Stimulated activated naive CD8-positive, alpha-beta T cell treated with anti-CD3 and anti-CD28 coated beads, Interleukin-15, amount 100 ng/mL, for 72 hours (primary cell): ENCODE results near the gene HECTD1.
"Not testable (repeated sequence)": the region's sequence is repeated elsewhere in the genome, so short reads cannot be mapped to it uniquely, and the experiment has no call there.

Source experiments
- ATAC-seq: fragments of 150-1000 bp; cut with Tn5 transposase; 2 replicates; pipeline ENCODE4 v1.10.0; 2021; ENCODE audit warnings: mild to moderate bottlenecking, moderate library complexity
- DNase-seq, 2 donors: peaks; one replicate each; pipeline ENCODE4 v3.0.0; 2021 to 2022
- H3K27ac Mint-ChIP-seq, 2 donors: one replicate each; pipeline ENCODE4 v1.8.0; 2022; ENCODE audit warnings: mild to moderate bottlenecking in 2 of 2, mixed read lengths in 2 of 2, moderate library complexity in 2 of 2
- H3K27me3 Mint-ChIP-seq: one replicate; pipeline ENCODE4 v1.8.0; 2022; ENCODE audit warnings: mixed read lengths
- H3K4me1 Mint-ChIP-seq: one replicate; pipeline ENCODE4 v1.8.0; 2022; ENCODE audit warnings: mild to moderate bottlenecking, mixed read lengths
- H3K4me3 Mint-ChIP-seq, 2 donors: one replicate each; pipeline ENCODE4 v1.8.0; 2022; ENCODE audit warnings: mild to moderate bottlenecking in 2 of 2, mixed read lengths in 2 of 2, moderate library complexity in 1 of 2
- H3K9me3 Mint-ChIP-seq, 2 donors: one replicate each; pipeline ENCODE4 v1.8.0; 2022; ENCODE audit warnings: mixed read lengths in 2 of 2

Gene HECTD1

DNA sequence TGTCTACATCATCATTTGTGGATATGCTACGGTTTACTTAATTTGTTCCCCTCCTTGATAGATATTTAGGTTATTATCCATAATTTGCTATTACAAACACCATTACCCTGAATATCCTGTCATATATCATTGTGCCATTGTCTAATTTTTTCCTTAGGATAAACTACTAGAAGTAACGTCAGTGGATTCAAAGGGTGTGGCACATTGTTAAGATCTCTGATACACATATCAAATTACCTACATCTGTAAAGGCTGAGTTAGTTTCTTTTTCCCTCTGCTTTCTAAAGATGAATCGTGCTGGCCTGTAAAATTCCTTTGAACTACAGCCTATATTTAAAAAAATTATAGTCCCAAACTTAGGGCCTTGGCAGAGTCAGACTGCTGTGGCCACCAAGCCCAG, 127.5 kb downstream of the HECTD1 start:
- no peak for DNase-seq
- no peak overlapping the region for H3K4me3 Mint-ChIP-seq
- ATAC-seq: no peak
- no peaks in the 10 kb centered on the region for H3K4me1 Mint-ChIP-seq
- peaks cover 0 to 3% of the 10 kb centered on the region in 2 donors for H3K9me3 Mint-ChIP-seq
- no peak overlapping the region for H3K27ac Mint-ChIP-seq
- H3K27me3 Mint-ChIP-seq: no peaks in the 10 kb centered on the region

DNA sequence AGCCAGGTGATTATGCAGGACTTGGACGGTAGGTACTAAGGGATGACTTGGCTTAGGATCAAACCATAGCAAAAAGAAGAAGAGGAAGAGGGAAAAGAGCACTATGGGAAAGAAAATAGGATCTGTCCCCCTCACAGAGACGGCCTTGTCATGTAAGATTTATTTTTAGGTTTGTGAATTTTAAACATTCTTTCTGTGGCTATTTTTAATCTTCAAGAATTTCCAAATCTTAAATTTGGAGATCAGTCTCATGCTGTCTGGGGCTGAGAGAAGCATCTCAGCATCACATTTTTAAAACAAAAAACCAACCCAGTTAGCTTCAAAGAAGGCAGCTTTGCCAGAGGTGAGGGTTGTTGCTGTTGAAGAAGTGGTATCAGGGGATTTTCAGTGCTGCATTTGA, 128.8 kb downstream of the HECTD1 start:
- no peaks in the 10 kb centered on the region for H3K4me1 Mint-ChIP-seq
- ATAC-seq (no peak), DNase-seq (no peak)
- H3K27me3 Mint-ChIP-seq: no peaks in the 10 kb centered on the region
- H3K9me3 Mint-ChIP-seq: peaks cover 0 to 5% of the 10 kb centered on the region in 2 donors
- H3K27ac Mint-ChIP-seq: no peak overlapping the region
- no peak overlapping the region for H3K4me3 Mint-ChIP-seq

DNA sequence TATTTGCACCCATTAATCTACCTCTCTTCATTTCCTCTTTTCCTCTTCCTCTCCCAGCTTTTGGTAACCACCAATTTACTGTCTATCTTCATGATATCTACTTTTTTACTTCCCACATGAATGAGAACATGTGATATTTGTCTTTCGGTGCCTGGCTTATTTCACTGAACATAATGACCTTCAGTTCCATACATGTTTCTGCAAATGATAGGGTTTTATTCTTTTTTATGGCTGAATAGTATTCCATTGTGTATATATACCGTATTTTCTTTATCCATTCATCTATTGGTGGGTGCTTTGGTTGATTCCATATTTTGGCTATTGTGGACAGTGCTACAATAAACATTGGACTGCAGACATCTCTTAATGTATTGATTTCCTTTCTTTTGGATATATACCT, 132.4 kb downstream of the HECTD1 start:
- DNase-seq: no peak
- ATAC-seq: no peak
- H3K4me1 Mint-ChIP-seq: no peaks in the 10 kb centered on the region
- no peak overlapping the region for H3K27ac Mint-ChIP-seq
- no peaks in the 10 kb centered on the region for H3K27me3 Mint-ChIP-seq
- no peak overlapping the region for H3K4me3 Mint-ChIP-seq
- peaks cover 0 to 5% of the 10 kb centered on the region in 2 donors for H3K9me3 Mint-ChIP-seq

DNA sequence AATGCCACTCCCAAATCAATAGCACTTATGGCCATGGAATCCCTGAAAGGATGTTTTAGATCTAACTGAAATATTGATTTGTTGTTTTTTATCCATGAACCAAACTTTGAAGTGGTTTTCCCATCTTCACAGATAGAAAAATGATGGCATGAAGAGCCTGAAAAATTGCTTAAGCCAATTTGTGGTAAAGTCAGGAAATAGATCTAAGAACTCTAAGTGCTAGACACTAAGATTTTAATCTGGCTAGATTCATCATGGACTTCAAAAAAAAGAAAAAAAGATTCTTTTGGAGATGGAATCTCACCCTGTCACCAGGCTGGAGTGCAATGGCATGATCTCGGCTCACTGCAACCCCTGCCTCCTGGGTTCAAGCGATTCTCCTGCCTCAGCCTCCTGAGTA, 136.4 kb downstream of the HECTD1 start:
- no peaks in the 10 kb centered on the region for H3K27me3 Mint-ChIP-seq
- H3K4me1 Mint-ChIP-seq: no peaks in the 10 kb centered on the region
- ATAC-seq: no peak
- DNase-seq: no peak
- H3K27ac Mint-ChIP-seq: no peak overlapping the region
- H3K9me3 Mint-ChIP-seq: peaks cover 0 to 5% of the 10 kb centered on the region in 2 donors
- H3K4me3 Mint-ChIP-seq: no peak overlapping the region

DNA sequence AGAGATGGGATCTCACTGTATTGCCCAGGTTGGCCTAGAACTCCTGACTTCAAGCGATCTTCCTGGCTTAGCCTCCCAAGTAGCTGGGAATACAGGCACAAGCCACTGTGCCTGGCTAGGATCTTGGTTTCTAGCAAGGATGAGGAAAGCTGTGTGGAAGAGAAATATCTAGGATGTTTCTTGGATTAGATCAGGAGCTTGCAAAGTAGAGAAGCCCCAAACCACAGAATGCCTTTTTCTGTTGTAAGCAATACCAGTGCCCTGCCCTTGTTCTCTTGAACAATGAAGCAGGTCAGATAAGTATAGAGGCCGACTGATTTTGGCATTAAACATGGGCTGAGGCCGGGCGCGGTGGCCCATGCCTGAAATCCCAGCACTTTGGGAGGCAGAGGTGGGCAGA, 137.2 kb downstream of the HECTD1 start:
- ATAC-seq: no peak
- H3K9me3 Mint-ChIP-seq: peaks cover 0 to 5% of the 10 kb centered on the region in 2 donors

DNA sequence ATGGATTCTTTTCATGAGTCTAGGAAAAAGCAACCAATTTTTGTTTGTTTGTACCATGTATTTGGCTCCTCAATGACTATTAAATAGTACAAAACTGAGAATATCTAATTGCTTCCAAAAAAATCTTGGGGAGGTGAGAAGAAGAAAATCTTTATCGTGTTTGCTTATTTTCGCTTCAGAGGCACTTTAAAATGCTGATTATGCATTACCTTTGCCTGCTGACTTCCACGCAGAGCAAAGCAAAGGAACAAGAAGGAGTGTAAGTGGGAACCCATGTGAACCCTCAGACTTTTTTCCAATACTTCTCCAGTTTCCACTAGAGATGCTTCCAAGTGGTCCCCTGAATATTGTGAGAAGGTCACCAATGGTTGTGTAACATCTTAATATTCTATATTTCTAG, 138.2 kb downstream of the HECTD1 start:
- DNase-seq (no peak), ATAC-seq (no peak)
- H3K9me3 Mint-ChIP-seq: no peaks in the 10 kb centered on the region
- H3K27ac Mint-ChIP-seq: no peak overlapping the region
- H3K27me3 Mint-ChIP-seq: no peaks in the 10 kb centered on the region
- no peaks in the 10 kb centered on the region for H3K4me1 Mint-ChIP-seq
- no peak overlapping the region for H3K4me3 Mint-ChIP-seq

More for the DNA sequence above, 137.2 kb downstream of the HECTD1 start:
- Mint-ChIP-seq H3K27me3 (no peaks in the 10 kb centered on the region), H3K27ac (no peak overlapping the region), H3K4me1 (no peaks in the 10 kb centered on the region), H3K4me3 (no peak overlapping the region)
- DNase-seq: no peak

DNA sequence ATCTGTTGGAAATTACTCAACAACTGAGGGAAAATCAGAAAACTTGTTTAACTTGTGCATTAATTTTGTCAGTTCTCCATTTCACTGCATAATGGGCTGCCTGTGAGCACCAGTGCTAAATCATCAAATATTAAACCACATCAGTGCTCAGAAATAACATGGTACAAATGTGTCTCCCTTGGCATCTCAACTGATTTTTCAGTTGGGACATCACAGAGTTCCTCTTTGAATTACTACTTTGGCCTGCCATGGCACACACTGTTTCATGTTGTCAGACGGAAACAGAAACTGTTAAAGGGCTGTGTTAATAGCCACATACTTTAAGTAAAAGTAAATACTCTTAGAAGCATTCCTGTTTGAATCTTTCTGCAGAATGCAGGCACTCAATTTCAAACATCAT, 139.4 kb downstream of the HECTD1 start:
- Mint-ChIP-seq H3K27me3 (no peaks in the 10 kb centered on the region), H3K9me3 (no peaks in the 10 kb centered on the region), H3K27ac (peak overlapping the region in 1 of 2 donors; percentile 34), H3K4me1 (no peaks in the 10 kb centered on the region), H3K4me3 (no peak overlapping the region)
- DNase-seq: no peak
- no peak for ATAC-seq

DNA sequence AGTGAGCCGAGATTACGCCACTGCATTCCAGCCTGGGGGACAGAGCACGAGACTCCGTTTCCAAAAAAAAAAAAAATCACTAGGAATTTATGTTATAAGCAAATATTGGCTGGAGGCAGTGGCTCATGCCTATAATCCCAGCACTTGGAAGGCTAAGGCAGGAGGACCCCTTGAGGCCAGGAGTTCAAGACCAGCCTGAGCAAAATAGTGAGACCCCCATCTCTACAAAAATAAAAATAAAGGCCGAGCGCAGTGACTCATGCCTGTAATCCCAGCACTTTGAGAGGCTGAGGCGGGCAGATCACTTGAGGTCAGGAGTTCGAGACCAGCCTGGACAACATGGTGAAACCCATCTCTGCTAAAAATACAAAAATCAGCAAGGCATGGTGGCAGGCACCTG, 144.7 kb downstream of the HECTD1 start:
- DNase-seq, H3K4me3 Mint-ChIP-seq, ATAC-seq, H3K9me3 Mint-ChIP-seq, H3K27ac Mint-ChIP-seq, H3K4me1 Mint-ChIP-seq, H3K27me3 Mint-ChIP-seq: not testable (repeated sequence)

DNA sequence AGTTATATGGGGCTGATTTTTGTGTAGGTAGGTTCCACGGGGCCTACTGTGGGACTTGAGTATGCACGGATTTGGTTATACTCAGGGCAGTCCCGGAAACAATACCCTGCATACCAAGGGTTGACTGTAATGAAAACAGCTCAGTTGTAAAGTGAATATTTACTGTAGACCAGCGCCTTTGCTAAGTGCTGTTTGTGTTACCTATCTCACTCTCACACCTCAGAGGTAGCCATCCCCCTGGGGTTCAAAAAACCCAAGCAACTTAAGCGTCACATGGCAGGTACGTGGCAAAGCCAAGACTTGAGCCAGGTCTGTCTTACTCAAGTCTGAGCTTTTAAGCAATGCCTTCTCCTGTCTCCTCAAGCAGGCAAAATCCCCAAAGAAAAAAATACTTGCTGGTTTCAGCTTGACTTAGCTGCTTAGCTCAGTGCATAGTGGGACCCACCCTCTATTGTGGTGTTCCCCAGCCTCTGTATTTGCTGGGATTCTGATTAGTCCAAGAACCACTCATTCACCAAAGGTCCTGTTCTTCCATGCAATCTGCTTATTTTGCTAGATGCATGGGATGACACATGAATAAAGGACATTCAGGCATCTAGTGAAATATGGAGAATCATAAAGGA, 147.2 kb downstream of the HECTD1 start:
- DNase-seq (no peak), ATAC-seq (no peak)
- Mint-ChIP-seq H3K4me1 (peaks cover 8% of the 10 kb centered on the region), H3K27ac (no peak overlapping the region), H3K9me3 (no peaks in the 10 kb centered on the region), H3K4me3 (no peak overlapping the region), H3K27me3 (no peaks in the 10 kb centered on the region)

DNA sequence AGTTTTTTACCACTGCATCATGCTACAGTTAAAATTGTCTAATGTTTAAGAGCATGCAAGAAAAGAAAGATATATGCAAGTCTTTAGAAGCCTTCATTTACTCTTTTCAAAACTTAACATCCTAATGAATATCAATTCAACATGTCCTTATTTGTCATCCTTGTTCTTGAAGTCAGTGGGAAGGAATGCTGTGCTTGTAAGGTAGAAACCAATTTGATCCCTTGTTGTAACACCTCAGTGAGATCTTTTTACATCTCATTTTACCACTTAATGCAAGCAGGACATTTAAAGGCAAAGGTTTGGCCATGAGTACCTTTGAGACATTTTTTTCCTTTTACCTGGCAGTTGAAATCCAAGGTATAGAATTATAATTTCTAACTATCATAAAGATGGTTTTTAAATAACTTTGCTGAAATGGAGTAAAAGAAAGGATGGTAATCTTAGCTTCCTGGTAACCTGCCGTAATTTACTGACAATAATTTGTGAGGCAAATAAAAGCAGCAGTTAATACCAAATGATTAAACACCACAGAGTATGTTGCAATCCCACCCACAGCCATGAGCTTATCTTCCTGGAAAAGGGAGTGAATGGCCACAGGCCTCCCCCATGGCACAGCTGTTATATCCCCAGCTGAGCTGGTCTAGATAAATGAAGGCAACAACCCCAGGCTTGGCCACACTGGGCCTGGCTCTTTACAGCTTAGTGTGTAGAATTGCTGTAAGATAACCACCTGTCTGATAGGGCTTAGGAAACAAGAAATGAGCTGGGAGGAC, 148.3 kb downstream of the HECTD1 start:
- Mint-ChIP-seq H3K4me1 (peaks cover 8% of the 10 kb centered on the region), H3K27me3 (no peaks in the 10 kb centered on the region), H3K27ac (no peak overlapping the region), H3K9me3 (no peaks in the 10 kb centered on the region), H3K4me3 (no peak overlapping the region)
- DNase-seq (no peak), ATAC-seq (no peak)

DNA sequence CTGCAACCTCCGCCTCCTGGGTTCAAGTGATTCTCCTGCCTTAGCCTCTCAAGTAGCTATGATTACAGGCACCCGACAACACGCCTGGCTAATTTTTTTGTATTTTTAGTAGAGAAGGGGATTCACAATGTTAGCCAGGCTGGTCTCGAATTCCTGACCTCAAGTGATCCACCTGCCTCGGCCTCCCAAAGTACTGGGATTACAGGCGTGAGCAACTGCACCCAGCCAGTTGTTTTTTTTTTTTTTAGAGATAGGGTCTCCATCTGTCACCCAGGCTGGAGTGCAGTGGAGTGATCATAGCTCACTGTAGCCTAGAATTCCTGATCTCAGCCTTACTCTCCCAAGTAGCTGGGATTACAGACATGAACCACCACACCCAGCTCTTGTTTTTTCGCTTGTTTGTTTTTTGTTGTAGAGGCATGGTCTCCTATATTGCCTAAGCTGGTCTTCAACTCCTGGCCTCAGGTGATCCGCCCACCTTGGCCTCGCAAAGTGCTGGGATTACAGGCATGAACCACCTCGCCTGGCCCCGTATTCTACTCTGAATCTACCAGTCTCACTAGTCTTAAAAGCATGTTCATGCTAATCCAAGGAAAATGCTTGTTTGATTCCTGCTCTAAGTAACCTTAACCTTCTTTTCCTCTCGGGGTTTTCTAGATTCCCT, 149.8 kb downstream of the HECTD1 start:
- H3K27ac Mint-ChIP-seq: peak overlapping the region in 1 of 2 donors; percentile 3
- H3K4me3 Mint-ChIP-seq: no peak overlapping the region
- H3K4me1 Mint-ChIP-seq: peaks cover 8% of the 10 kb centered on the region
- H3K9me3 Mint-ChIP-seq: no peaks in the 10 kb centered on the region
- no peak for ATAC-seq
- no peak for DNase-seq
- no peaks in the 10 kb centered on the region for H3K27me3 Mint-ChIP-seq

DNA sequence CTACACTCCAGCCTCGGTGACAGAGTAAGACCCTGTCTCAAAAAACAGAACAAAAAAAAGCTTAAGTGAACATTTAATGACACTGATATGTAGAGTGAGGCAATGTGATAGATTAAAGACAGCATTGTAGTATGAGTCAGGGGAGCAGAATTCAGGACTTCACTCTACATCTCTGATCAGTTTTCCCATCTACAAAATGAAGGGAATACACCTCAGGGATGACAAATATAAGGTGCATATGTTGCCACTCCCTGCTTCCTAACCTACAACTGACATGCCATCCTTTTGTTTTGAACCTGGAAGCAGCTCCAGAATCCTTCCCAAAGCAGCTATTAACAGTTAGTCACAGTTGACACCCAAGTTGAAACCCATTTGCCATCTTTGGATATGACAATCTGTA, 150.6 kb downstream of the HECTD1 start:
- ATAC-seq: no peak
- no peak overlapping the region for H3K4me3 Mint-ChIP-seq

DNA sequence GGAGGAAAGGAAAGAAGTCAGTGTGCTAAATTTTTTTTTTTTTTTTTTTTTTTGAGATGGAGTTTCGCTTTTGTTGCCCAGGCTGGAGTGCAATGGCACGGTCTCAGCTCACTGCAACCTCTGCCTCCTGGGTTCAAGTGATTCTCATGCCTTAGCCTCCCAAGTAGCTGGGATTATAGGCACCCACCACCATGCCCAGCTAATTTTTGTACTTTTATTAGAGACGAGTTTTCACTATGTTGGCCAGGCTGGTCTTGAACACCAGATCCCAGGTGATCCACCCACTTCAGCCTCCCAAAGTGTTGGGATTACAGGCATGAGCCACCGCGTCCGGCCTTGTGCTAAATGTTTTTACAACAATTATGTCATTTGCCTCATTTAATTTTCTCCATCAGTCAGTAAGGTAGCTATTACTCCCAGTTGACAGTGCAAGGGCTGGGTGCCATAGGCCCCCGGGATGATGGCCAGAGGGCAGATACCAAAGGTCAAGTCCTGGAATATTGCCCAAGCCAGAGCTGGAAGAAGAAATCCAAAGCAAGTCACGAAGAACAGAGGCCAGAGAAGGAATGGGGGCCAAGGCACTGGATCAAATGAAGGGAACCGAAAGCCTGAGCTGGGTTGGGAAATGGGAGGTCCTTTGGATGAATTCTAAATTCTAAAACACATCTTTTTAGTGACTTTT, 154.5 kb downstream of the HECTD1 start:
- H3K9me3 Mint-ChIP-seq, H3K27ac Mint-ChIP-seq, H3K4me1 Mint-ChIP-seq, H3K27me3 Mint-ChIP-seq, H3K4me3 Mint-ChIP-seq, DNase-seq, ATAC-seq: not testable (repeated sequence)

More for the DNA sequence above, 150.6 kb downstream of the HECTD1 start:
- Mint-ChIP-seq H3K27ac (no peak overlapping the region), H3K4me1 (peaks cover 8% of the 10 kb centered on the region), H3K9me3 (no peaks in the 10 kb centered on the region), H3K27me3 (no peaks in the 10 kb centered on the region)
- DNase-seq: no peak

DNA sequence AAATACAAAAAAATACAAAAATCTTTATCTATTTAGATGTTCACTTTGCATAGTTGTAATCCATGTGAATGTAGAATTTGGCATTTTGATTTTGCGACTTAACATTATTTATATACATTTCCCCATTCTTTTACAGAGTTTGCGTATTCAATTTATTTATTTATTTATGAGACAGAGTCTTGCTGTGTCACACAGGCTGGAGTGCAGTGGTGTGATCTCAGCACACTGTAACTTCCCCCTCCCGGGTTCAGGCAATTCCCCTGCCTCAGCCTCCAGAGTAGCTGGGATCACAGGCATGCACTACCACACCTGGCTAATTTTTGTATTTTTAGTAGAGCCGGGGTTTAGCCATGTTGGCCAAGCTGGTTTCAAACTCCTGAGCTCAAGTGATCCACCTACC, 156.1 kb downstream of the HECTD1 start:
- Mint-ChIP-seq H3K27me3 (no peaks in the 10 kb centered on the region), H3K4me1 (peaks cover 9% of the 10 kb centered on the region), H3K4me3 (no peak overlapping the region), H3K27ac (no peak overlapping the region), H3K9me3 (no peaks in the 10 kb centered on the region)
- no peak for ATAC-seq
- DNase-seq: no peak

DNA sequence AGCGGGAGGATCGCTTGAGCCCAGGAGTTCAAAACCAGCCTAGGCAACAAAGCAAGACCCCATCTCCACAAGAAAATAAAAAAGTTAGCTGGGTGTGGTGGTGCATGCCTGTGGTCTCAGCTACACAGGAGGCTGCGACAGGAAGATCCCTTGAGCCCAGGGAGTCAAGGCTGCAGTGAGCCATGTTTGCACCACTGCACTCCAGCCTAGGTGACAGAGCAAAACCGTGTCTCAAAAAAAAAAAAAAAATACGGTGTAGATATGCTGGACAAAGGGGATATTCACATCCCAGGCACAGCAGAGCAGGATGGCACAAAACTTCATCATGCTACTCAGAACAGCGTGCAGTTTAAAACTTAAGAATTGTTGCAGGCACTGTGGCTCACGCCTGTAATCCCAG, 156.6 kb downstream of the HECTD1 start:
- Mint-ChIP-seq H3K9me3 (no peaks in the 10 kb centered on the region), H3K4me3 (no peak overlapping the region), H3K4me1 (peaks cover 9% of the 10 kb centered on the region), H3K27ac (no peak overlapping the region), H3K27me3 (no peaks in the 10 kb centered on the region)
- DNase-seq (no peak), ATAC-seq (no peak)
